ENCODE data around the gene C19orf67.
A peak's percentile ranks its signal among the peaks of the same experiment; 100 is the strongest.

Gene C19orf67

GRCh38 chr19:14116918-14117578, 31.5 kb upstream of the C19orf67 start:
- H3K27me3 ChIP-seq (ENCODE audit: control insufficient read depth, insufficient read depth, low read length) = no peaks in the 10 kb centered on the region
- no peak overlapping the region for H3K9ac ChIP-seq (ENCODE audit: low read depth, low read length)
- peaks cover 25% of the 10 kb centered on the region for H3K4me1 ChIP-seq (ENCODE audit: control insufficient read depth, insufficient read depth, low read length)
- H3K36me3 ChIP-seq (ENCODE audit: control insufficient read depth, insufficient read depth, low read length) = peaks cover 11% of the 10 kb centered on the region
- no peak overlapping the region for H3K27ac ChIP-seq (ENCODE audit: low read depth, low read length)
- peak overlapping the region; percentile 71 for H3K4me3 ChIP-seq (ENCODE audit: low read depth, low read length)
- no peaks in the 10 kb centered on the region for H3K9me3 ChIP-seq (ENCODE audit: control insufficient read depth, insufficient read depth, low read length)

GRCh38 chr19:14116525-14116917, 30.9 kb upstream of the C19orf67 start:
- Histone ChIP-seq H3K27ac (ENCODE audit: low read depth, low read length) (no peak overlapping the region), H3K4me1 (ENCODE audit: control insufficient read depth, insufficient read depth, low read length) (peaks cover 30% of the 10 kb centered on the region), H3K4me3 (ENCODE audit: low read depth, low read length) (peak overlapping the region; percentile 71), H3K27me3 (ENCODE audit: control insufficient read depth, insufficient read depth, low read length) (no peaks in the 10 kb centered on the region), H3K9me3 (ENCODE audit: control insufficient read depth, insufficient read depth, low read length) (no peaks in the 10 kb centered on the region), H3K9ac (ENCODE audit: low read depth, low read length) (no peak overlapping the region), H3K36me3 (ENCODE audit: control insufficient read depth, insufficient read depth, low read length) (peaks cover 10% of the 10 kb centered on the region)

GRCh38 chr19:14115756-14116155, 30.2 kb upstream of the C19orf67 start:
- Histone ChIP-seq H3K27me3 (ENCODE audit: control insufficient read depth, insufficient read depth, low read length) (no peaks in the 10 kb centered on the region), H3K9ac (ENCODE audit: low read depth, low read length) (no peak overlapping the region), H3K4me1 (ENCODE audit: control insufficient read depth, insufficient read depth, low read length) (peaks cover 30% of the 10 kb centered on the region), H3K9me3 (ENCODE audit: control insufficient read depth, insufficient read depth, low read length) (no peaks in the 10 kb centered on the region), H3K4me3 (ENCODE audit: low read depth, low read length) (no peak overlapping the region), H3K27ac (ENCODE audit: low read depth, low read length) (no peak overlapping the region), H3K36me3 (ENCODE audit: control insufficient read depth, insufficient read depth, low read length) (peaks cover 7% of the 10 kb centered on the region)

GRCh38 chr19:14114854-14115253, 29.3 kb upstream of the C19orf67 start:
- Histone ChIP-seq H3K9ac (ENCODE audit: low read depth, low read length) (no peak overlapping the region), H3K4me1 (ENCODE audit: control insufficient read depth, insufficient read depth, low read length) (peaks cover 30% of the 10 kb centered on the region)

GRCh38 chr19:14114439-14114838, 28.9 kb upstream of the C19orf67 start:
- Histone ChIP-seq H3K36me3 (ENCODE audit: control insufficient read depth, insufficient read depth, low read length) (no peaks in the 10 kb centered on the region), H3K9me3 (ENCODE audit: control insufficient read depth, insufficient read depth, low read length) (no peaks in the 10 kb centered on the region), H3K4me3 (ENCODE audit: low read depth, low read length) (no peak overlapping the region), H3K4me1 (ENCODE audit: control insufficient read depth, insufficient read depth, low read length) (peaks cover 30% of the 10 kb centered on the region), H3K27me3 (ENCODE audit: control insufficient read depth, insufficient read depth, low read length) (no peaks in the 10 kb centered on the region), H3K9ac (ENCODE audit: low read depth, low read length) (no peak overlapping the region), H3K27ac (ENCODE audit: low read depth, low read length) (no peak overlapping the region)

More at GRCh38 chr19:14114854-14115253, 29.3 kb upstream of the C19orf67 start:
- H3K36me3 ChIP-seq (ENCODE audit: control insufficient read depth, insufficient read depth, low read length) = peaks cover 2% of the 10 kb centered on the region; the same call in 1 of the 2 replicates
- no peak overlapping the region for H3K27ac ChIP-seq (ENCODE audit: low read depth, low read length)
- H3K4me3 ChIP-seq (ENCODE audit: low read depth, low read length) = no peak overlapping the region
- H3K9me3 ChIP-seq (ENCODE audit: control insufficient read depth, insufficient read depth, low read length) = no peaks in the 10 kb centered on the region
- H3K27me3 ChIP-seq (ENCODE audit: control insufficient read depth, insufficient read depth, low read length) = no peaks in the 10 kb centered on the region

- no peaks in the 10 kb centered on the region for H3K36me3 ChIP-seq (ENCODE audit: control insufficient read depth, insufficient read depth, low read length)
- H3K27me3 ChIP-seq (ENCODE audit: control insufficient read depth, insufficient read depth, low read length) = no peaks in the 10 kb centered on the region
- no peak overlapping the region for H3K9ac ChIP-seq (ENCODE audit: low read depth, low read length)
- H3K9me3 ChIP-seq (ENCODE audit: control insufficient read depth, insufficient read depth, low read length) = no peaks in the 10 kb centered on the region
- peak overlapping the region; percentile 7 for H3K27ac ChIP-seq (ENCODE audit: low read depth, low read length)
- H3K4me1 ChIP-seq (ENCODE audit: control insufficient read depth, insufficient read depth, low read length) = peaks cover 30% of the 10 kb centered on the region
- no peak overlapping the region for H3K4me3 ChIP-seq (ENCODE audit: low read depth, low read length)
These were observed 28.3 kb upstream of the C19orf67 start for GRCh38 chr19:14113762-14114414.

- Histone ChIP-seq H3K27ac (ENCODE audit: low read depth, low read length) (peak overlapping the region; percentile 34), H3K9ac (ENCODE audit: low read depth, low read length) (no peak overlapping the region), H3K36me3 (ENCODE audit: control insufficient read depth, insufficient read depth, low read length) (no peaks in the 10 kb centered on the region), H3K4me3 (ENCODE audit: low read depth, low read length) (no peak overlapping the region), H3K27me3 (ENCODE audit: control insufficient read depth, insufficient read depth, low read length) (no peaks in the 10 kb centered on the region), H3K4me1 (ENCODE audit: control insufficient read depth, insufficient read depth, low read length) (peaks cover 23% of the 10 kb centered on the region), H3K9me3 (ENCODE audit: control insufficient read depth, insufficient read depth, low read length) (no peaks in the 10 kb centered on the region)
These were observed 27.3 kb upstream of the C19orf67 start for GRCh38 chr19:14112809-14113385.

GRCh38 chr19:14112051-14112808, 26.6 kb upstream of the C19orf67 start:
- H3K36me3 ChIP-seq (ENCODE audit: control insufficient read depth, insufficient read depth, low read length) = no peaks in the 10 kb centered on the region
- no peak overlapping the region for H3K9ac ChIP-seq (ENCODE audit: low read depth, low read length)
- H3K27me3 ChIP-seq (ENCODE audit: control insufficient read depth, insufficient read depth, low read length) = no peaks in the 10 kb centered on the region
- no peaks in the 10 kb centered on the region for H3K9me3 ChIP-seq (ENCODE audit: control insufficient read depth, insufficient read depth, low read length)
- peak overlapping the region; percentile 34 for H3K27ac ChIP-seq (ENCODE audit: low read depth, low read length)
- no peak overlapping the region for H3K4me3 ChIP-seq (ENCODE audit: low read depth, low read length)
- H3K4me1 ChIP-seq (ENCODE audit: control insufficient read depth, insufficient read depth, low read length) = peaks cover 23% of the 10 kb centered on the region

- no peak overlapping the region for H3K4me3 ChIP-seq (ENCODE audit: low read depth, low read length)
- H3K9me3 ChIP-seq (ENCODE audit: control insufficient read depth, insufficient read depth, low read length) = no peaks in the 10 kb centered on the region
- H3K27ac ChIP-seq (ENCODE audit: low read depth, low read length) = no peak overlapping the region
- H3K9ac ChIP-seq (ENCODE audit: low read depth, low read length) = no peak overlapping the region
- no peaks in the 10 kb centered on the region for H3K36me3 ChIP-seq (ENCODE audit: control insufficient read depth, insufficient read depth, low read length)
- no peaks in the 10 kb centered on the region for H3K27me3 ChIP-seq (ENCODE audit: control insufficient read depth, insufficient read depth, low read length)
- peaks cover 20% of the 10 kb centered on the region for H3K4me1 ChIP-seq (ENCODE audit: control insufficient read depth, insufficient read depth, low read length)
These were observed 25.9 kb upstream of the C19orf67 start for GRCh38 chr19:14111486-14111885.

GRCh38 chr19:14110650-14111049, 25.1 kb upstream of the C19orf67 start:
- Histone ChIP-seq H3K36me3 (ENCODE audit: control insufficient read depth, insufficient read depth, low read length) (no peaks in the 10 kb centered on the region), H3K4me1 (ENCODE audit: control insufficient read depth, insufficient read depth, low read length) (peaks cover 20% of the 10 kb centered on the region), H3K9me3 (ENCODE audit: control insufficient read depth, insufficient read depth, low read length) (no peaks in the 10 kb centered on the region), H3K9ac (ENCODE audit: low read depth, low read length) (no peak overlapping the region), H3K4me3 (ENCODE audit: low read depth, low read length) (no peak overlapping the region), H3K27me3 (ENCODE audit: control insufficient read depth, insufficient read depth, low read length) (no peaks in the 10 kb centered on the region), H3K27ac (ENCODE audit: low read depth, low read length) (no peak overlapping the region)

Measured in HUES48 (cell line).